ENCODE measurements around the gene GRIN3B. TPM values are rescaled to one million over a fixed set of nuclear protein-coding genes. Genes with fewer than 3 reads are reported as not detected.
A peak's percentile ranks its signal among the peaks of the same experiment; 100 is the strongest.

Gene GRIN3B
- total RNA-seq, 2 donors from 2014 or later, result 0.14 TPM; not detected in 1

DNA sequence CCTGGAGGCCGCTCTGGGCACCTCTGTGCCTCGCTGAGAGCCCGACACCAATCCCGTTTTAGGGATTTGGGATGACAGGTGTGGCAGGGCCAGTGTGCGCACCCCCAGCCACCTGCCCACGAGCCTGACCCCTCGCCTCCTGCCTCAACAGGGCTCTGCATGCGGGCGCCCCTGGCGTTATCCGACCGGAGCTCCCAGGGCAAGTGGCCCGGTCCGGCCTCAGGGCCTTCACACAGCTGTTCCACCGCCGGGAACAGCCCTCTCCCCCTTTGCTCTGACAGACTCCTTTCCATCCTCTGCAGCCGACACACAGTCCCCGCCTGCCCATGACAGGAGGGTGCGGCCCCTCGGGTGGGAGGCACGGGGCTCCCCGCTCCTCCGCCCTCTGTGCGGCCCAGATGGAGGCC lies 23.2 kb upstream of the GRIN3B start:
- DNase-seq (ENCODE audit: low spot score) (no peak), ATAC-seq (ENCODE audit: insufficient number of reproducible peaks, low FRiP score, low read depth) (no peak)
- Histone ChIP-seq H3K4me1 (ENCODE audit: control insufficient read depth in 1 of 2, low read depth in 2 of 2) (no peaks in the 10 kb centered on the region), H3K9me3 (no peaks in the 10 kb centered on the region), H3K36me3 (no peaks in the 10 kb centered on the region), H3K27me3 (replicated peaks; ENCODE audit: insufficient read depth) (no peaks in the 10 kb centered on the region), H3K4me3 (no peak overlapping the region), H3K27ac (no peak overlapping the region)
- TF ChIP-seq, protein P1, sequence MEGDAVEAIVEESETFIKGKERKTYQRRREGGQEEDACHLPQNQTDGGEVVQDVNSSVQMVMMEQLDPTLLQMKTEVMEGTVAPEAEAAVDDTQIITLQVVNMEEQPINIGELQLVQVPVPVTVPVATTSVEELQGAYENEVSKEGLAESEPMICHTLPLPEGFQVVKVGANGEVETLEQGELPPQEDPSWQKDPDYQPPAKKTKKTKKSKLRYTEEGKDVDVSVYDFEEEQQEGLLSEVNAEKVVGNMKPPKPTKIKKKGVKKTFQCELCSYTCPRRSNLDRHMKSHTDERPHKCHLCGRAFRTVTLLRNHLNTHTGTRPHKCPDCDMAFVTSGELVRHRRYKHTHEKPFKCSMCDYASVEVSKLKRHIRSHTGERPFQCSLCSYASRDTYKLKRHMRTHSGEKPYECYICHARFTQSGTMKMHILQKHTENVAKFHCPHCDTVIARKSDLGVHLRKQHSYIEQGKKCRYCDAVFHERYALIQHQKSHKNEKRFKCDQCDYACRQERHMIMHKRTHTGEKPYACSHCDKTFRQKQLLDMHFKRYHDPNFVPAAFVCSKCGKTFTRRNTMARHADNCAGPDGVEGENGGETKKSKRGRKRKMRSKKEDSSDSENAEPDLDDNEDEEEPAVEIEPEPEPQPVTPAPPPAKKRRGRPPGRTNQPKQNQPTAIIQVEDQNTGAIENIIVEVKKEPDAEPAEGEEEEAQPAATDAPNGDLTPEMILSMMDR (IDR thresholded peaks at IDR 0.05), result no peak

DNA sequence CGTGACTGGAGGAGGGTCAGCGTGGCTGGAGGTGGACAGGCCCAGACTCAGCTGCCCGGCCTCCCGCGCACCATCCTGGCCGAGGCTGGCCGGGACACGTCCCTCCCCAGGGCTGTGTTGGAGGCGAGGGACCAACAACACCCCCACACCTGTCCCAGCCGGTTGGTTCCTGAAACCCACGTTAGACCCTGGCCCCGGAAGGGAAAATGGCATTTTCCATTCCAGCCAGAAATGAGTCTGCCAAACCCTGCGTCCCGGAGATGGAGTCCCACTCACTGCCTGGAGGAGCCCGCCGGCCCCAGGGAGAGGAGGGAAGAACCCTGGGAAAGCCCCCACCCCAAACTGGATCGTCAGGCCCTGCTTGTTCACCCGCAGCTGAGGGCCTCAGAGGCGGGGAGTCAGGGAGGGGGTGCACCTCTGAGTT lies 20.9 kb upstream of the GRIN3B start:
- H3K27ac ChIP-seq, result no peak overlapping the region
- no peaks in the 10 kb centered on the region for H3K36me3 ChIP-seq

DNA sequence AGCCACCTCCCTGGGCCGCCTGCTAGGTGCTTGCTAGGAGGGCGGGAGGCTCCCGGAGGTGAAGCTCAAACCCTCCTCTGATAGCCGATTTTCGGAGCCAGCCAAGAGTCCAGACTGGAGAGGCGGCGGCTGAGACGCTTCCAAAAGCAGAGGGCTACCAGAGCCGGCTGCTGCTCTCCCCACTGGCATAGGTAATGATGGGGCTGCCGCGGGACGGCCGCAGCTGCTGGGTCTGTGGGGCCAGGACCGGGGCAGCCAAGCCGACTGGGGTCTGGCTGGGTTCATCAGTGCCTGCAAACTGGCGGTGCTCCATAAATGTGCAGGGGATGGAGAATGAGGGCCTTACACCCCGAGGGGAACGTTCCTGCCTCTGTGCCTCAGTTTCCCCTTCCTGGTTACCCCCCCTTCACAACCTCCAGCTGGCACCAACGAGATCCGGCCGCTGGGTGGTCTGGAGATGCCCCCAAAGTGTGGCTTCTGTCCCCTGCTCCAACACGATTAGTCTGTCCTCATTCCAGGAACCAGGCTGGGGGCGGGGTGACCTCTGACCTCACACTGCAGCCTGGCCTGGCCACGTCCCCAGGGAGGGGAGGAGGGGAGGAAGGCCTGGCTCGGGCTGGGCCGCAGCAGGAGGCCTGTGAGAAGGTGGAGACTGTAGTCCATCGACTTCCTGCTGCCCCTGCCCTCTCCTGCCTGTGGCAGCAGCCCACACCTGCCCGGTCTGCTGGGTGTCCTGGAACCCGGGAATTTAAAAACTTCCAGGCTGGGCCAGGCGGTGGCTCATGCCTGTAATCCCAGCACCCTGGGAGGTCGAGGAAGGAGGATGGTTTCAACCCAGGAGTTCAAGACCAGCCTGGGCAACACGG lies 19.9 kb upstream of the GRIN3B start:
- DNase-seq (ENCODE audit: low spot score) (no peak), ATAC-seq (ENCODE audit: insufficient number of reproducible peaks, low FRiP score, low read depth) (no peak)
- Histone ChIP-seq H3K4me1 (ENCODE audit: control insufficient read depth in 1 of 2, low read depth in 2 of 2) (peaks cover 12 to 24% of the 10 kb centered on the region in 2 donors), H3K27me3 (replicated peaks; ENCODE audit: insufficient read depth) (no peaks in the 10 kb centered on the region), H3K36me3 (no peaks in the 10 kb centered on the region), H3K4me3 (no peak overlapping the region), H3K27ac (no peak overlapping the region), H3K9me3 (no peaks in the 10 kb centered on the region)
- TF ChIP-seq, protein P1 (IDR thresholded peaks at IDR 0.05), result no peak

More for the DNA sequence above, 20.9 kb upstream of the GRIN3B start:
- H3K9me3 ChIP-seq, result no peaks in the 10 kb centered on the region
- H3K4me1 ChIP-seq (ENCODE audit: control insufficient read depth in 1 of 2, low read depth in 2 of 2), result peaks cover 6 to 18% of the 10 kb centered on the region in 2 donors
- DNase-seq (ENCODE audit: low spot score) (no peak), ATAC-seq (ENCODE audit: insufficient number of reproducible peaks, low FRiP score, low read depth) (no peak)
- TF ChIP-seq, protein P1 (IDR thresholded peaks at IDR 0.05), result no peak
- no peaks in the 10 kb centered on the region for H3K27me3 ChIP-seq (replicated peaks; ENCODE audit: insufficient read depth)
- H3K4me3 ChIP-seq, result no peak overlapping the region

DNA sequence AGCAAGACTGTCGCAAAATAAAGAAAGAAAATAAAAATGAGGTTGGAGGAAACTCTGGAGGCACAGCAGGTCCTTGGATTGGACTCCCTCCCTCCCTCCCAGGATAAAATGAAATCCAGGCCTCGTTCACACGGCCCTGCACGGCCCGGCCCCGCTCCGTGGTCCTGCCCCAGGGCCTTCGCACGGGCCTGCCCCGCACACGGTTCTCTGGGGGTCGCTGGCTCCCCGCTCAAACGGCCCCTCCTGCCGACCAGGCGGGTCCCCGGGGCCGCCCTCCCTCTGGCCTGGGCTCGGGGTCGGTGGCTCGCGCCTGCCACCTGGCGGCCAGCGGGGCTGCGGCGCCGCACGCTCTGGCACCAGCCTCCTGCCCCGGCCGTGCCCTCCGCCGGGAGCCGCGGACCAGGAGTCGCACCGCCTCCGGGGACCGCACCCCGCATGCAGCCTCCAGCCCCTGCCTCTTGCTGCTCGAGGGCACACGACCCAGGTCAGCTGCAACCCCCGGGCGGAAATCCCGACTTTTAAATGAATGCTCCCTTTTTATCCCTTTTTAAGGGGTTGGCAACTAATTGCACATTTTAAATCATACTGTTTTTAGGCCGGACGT lies 17.6 kb upstream of the GRIN3B start:
- Histone ChIP-seq H3K36me3 (peaks cover 3% of the 10 kb centered on the region), H3K27ac (no peak overlapping the region), H3K4me3 (peak overlapping the region; percentile 48), H3K27me3 (replicated peaks; ENCODE audit: insufficient read depth) (no peaks in the 10 kb centered on the region), H3K4me1 (ENCODE audit: control insufficient read depth in 1 of 2, low read depth in 2 of 2) (peaks cover 12 to 24% of the 10 kb centered on the region in 2 donors), H3K9me3 (no peaks in the 10 kb centered on the region)
- DNase-seq (ENCODE audit: low spot score), result no peak
- no peak for ATAC-seq (ENCODE audit: insufficient number of reproducible peaks, low FRiP score, low read depth)
- TF ChIP-seq, protein P1 (IDR thresholded peaks at IDR 0.05), result peak; percentile 96
